Measurements from ENCODE around the gene ZC3H8. TPM values are rescaled to one million over a fixed set of nuclear protein-coding genes. Genes with fewer than 3 reads are reported as not detected.
A peak's percentile ranks its signal among the peaks of the same experiment; 100 is the strongest.

ZC3H8 gene
- total RNA-seq, 1 donor: 17.4 TPM

DNA sequence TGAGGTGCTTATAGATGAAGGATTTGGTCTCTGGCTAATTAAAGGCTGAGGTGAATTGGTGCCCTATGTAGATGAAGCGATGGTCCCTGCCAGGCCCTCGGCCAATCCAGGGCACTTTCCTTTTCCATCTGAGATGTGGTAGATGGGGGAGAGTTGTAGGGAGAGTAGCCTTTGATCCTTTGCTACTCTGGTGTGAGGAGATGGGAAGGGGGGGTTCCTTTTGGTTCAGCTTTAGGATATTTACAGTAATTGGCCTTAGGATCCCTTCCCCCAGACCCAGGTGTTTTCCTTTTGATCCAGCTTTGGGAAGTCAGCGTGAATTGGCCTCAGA is 5.4 kb upstream of the ZC3H8 start:
- no peak for DNase-seq (ENCODE audit: low read depth)
- TF ChIP-seq, protein P1, sequence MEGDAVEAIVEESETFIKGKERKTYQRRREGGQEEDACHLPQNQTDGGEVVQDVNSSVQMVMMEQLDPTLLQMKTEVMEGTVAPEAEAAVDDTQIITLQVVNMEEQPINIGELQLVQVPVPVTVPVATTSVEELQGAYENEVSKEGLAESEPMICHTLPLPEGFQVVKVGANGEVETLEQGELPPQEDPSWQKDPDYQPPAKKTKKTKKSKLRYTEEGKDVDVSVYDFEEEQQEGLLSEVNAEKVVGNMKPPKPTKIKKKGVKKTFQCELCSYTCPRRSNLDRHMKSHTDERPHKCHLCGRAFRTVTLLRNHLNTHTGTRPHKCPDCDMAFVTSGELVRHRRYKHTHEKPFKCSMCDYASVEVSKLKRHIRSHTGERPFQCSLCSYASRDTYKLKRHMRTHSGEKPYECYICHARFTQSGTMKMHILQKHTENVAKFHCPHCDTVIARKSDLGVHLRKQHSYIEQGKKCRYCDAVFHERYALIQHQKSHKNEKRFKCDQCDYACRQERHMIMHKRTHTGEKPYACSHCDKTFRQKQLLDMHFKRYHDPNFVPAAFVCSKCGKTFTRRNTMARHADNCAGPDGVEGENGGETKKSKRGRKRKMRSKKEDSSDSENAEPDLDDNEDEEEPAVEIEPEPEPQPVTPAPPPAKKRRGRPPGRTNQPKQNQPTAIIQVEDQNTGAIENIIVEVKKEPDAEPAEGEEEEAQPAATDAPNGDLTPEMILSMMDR (IDR thresholded peaks at IDR 0.05; ENCODE audit: insufficient read depth, low read length): no peak
- H3K4me3 ChIP-seq (ENCODE audit: low read depth, low read length): no peak overlapping the region

DNA sequence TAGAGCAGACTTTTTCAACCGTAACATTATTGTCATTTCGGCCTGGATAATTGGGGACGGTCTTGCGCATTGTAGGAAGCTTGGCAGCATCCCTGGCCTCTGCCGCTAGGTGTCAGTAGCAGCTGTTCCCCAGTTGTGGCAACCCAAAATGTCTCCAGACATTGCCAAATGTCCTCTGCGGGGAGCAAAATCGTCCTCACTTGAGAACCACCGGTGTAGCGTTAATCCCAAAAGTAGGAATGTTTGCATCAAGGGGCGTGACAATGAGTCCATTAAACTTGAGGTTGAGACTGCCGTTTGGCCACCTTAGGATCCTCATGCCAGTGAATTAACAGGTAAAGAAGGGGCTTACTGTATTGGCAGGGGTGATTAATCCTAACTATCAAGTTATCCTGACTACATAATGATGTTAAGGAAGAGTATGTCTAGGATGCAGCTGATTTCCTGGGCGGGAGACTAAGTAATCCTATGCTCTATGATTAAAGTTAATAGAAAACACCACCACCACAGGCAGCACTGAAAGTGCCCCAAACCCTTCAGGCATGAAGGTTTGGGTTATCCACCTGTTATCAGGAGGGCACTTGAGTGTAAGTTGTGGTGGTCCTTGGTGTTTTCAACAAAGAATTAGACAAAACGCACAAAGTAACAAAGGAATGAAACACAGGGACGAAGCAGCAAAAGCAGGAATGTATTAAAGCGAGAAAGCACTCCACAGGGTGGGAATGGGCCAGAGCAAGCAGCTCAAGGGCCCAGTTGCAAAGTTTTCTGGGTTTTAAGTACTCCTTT is 4.9 kb upstream of the ZC3H8 start:
- no peak overlapping the region for H3K4me3 ChIP-seq (ENCODE audit: low read depth, low read length)
- peak; percentile 89 for DNase-seq (ENCODE audit: low read depth)
- TF ChIP-seq, protein P1 (IDR thresholded peaks at IDR 0.05; ENCODE audit: insufficient read depth, low read length): peak; percentile 100

DNA sequence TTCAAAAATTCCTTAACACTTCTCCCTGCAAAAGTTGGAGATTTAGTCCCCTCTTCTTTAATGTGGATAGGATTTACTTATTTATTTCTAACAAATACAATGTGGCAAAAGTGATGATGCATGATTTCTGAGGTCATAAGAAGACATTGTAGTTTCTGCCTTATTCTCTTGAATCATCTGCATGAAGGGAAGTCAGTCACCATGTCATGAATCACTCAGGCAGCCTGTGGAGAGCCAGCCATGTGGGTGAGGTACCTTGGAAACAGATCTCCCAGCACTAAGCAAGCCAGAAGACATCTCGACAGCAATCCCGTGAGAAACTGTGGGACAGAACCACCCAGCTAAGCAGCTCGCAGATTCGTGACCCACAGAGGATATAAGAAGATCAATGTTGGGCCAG is 2.7 kb upstream of the ZC3H8 start:
- TF ChIP-seq, protein P1 (IDR thresholded peaks at IDR 0.05; ENCODE audit: insufficient read depth, low read length): no peak

DNA sequence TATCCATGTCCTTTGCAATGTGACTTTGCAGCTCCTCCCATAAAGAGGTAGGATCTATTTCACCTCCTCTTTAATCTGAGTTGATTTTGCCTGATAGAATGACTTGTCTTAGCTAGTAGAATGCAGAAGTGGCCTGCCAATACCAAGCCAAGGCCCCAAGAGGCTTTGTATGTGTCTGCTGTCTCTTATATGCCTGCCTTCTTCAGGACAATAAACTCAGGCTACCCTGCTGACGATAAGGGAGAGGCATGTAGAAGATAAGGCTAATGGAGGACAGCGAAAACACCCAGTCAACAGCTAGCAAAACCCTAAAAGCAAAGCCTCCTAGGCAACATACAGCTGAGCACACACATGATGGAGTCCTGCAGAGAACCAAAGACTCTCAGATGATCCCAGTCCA is 1.8 kb upstream of the ZC3H8 start:
- TF ChIP-seq, protein P1 (IDR thresholded peaks at IDR 0.05; ENCODE audit: insufficient read depth, low read length): no peak
- H3K4me3 ChIP-seq (ENCODE audit: low read depth, low read length): no peak overlapping the region
- DNase-seq (ENCODE audit: low read depth): no peak

More for the DNA sequence above, 2.7 kb upstream of the ZC3H8 start:
- no peak for DNase-seq (ENCODE audit: low read depth)
- no peak overlapping the region for H3K4me3 ChIP-seq (ENCODE audit: low read depth, low read length)

DNA sequence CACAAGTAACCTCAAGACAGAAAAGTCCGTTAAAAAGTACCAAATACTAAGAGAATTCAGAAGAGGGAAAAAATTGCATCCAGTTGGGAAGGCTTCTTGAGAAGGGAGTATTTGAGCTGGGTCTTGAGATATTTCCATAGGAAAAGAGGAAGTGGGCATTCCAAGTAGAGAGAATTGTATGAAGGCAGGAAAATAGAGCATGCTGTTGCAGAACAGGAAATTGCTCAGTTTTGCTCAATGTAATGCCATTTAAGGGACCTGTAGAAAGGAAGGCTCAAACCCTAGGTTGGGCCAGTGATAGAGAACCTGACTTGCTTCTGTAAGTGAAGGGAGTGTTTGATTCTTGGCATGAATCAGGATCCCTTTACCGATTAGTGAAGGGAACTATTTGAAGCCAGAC is 1.0 kb upstream of the ZC3H8 start:
- TF ChIP-seq, protein P1 (IDR thresholded peaks at IDR 0.05; ENCODE audit: insufficient read depth, low read length): no peak
- no peak overlapping the region for H3K4me3 ChIP-seq (ENCODE audit: low read depth, low read length)
- DNase-seq (ENCODE audit: low read depth): no peak

DNA sequence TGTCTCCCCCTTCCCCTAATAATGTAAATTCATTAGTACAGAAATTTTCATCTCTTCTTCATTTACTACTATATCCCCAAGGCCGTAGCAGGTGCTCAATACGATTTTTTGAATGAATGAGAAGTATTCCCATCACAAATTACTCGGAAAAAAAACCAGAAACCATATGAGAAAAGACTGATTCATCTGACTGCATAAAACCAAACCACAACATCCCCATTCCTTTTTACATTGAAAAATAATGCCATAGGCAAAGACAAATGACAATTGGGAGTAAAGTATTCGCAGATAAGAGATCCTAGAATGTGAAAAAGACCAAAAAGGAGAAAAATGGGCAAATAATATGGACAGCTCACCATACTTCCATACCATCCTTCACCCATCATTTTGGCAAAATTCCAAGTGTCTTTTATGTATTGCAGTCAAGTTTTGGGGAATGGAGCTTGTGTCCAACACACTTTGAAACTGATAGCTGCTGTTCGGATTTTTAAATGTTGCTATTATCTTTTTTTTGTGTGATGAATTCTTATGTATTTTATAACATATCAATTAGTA is 1.5 kb downstream of the ZC3H8 start:
- DNase-seq (ENCODE audit: low read depth): no peak
- TF ChIP-seq, protein P1 (IDR thresholded peaks at IDR 0.05; ENCODE audit: insufficient read depth, low read length): no peak

More for the DNA sequence above, 1.5 kb downstream of the ZC3H8 start:
- H3K4me3 ChIP-seq (ENCODE audit: low read depth, low read length): no peak overlapping the region
